Fibroblast of skin of back (primary cell): Measurements from ENCODE around the gene KCNS3. TPM values are rescaled to one million over a fixed set of nuclear protein-coding genes. Genes with fewer than 3 reads are reported as not detected.

Source experiments
- DNase-seq: peaks from one replicate; pipeline ENCODE4 v3.0.0-alpha.2; 2013
- polyA plus RNA-seq, 2 experiments: library from polyadenylated mRNA; unstranded; fragments of 120-200 nt; gene quantifications; one replicate each; pipeline ENCODE4 v1.2.1, GENCODE V29; 2013; ENCODE audit not compliant: insufficient read length in 2 of 2

The KCNS3 gene, protein sequence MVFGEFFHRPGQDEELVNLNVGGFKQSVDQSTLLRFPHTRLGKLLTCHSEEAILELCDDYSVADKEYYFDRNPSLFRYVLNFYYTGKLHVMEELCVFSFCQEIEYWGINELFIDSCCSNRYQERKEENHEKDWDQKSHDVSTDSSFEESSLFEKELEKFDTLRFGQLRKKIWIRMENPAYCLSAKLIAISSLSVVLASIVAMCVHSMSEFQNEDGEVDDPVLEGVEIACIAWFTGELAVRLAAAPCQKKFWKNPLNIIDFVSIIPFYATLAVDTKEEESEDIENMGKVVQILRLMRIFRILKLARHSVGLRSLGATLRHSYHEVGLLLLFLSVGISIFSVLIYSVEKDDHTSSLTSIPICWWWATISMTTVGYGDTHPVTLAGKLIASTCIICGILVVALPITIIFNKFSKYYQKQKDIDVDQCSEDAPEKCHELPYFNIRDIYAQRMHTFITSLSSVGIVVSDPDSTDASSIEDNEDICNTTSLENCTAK
- polyA plus RNA-seq (2013, experiment 1 of 2; ENCODE audit: insufficient read length) = 1.2 TPM
- polyA plus RNA-seq (2013, experiment 2 of 2; ENCODE audit: insufficient read length) = 1.9 TPM

DNA sequence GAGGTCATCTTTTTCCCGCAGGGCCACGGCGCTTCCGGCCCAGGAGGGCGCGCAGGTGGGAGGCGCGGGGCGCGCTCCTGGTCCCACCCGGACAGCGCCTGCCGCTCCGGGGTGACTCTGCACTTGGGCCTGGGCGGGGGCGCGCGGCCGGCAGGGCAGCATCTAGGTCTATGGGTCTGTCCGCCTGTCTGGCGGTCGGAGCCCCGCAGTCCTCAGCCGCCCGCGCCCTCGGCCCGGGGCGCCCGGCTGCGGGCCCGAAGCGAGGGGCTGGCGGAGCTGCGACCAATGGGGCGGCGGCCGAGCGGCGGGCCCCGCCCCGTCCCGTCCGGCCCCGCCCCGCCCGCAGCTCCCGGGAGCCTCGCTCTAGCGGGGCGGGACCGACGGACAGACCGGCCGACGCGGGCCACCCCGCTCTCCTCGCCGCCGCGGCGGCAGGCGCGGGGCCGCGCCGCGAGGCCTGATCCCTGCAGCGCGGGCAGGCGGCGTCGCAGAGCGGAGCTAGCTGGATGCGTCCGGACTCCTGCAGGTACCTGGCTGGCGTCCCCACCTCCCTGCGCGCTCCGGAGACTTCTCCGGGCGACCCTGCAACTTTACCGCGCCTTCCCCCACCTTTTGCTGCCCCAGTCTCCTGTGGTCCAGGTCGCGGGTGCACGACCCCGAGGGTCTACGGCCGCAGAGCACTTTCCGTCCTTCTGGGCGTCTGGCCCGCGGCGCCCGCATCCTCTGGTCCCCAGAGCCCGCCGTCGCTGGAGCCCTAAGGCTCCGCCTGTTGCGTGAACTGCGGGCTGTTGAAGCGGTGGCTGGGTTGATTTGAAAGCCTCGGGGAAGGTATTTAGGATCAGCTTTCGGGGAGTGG lies at the start of gene KCNS3:
TSS of gene KCNS3 (plus strand) at position 387 of the 856 bp plus-strand sequence. CDS start 52,342 bp downstream, outside the sequence.
- DNase-seq = peak; percentile 37

DNA sequence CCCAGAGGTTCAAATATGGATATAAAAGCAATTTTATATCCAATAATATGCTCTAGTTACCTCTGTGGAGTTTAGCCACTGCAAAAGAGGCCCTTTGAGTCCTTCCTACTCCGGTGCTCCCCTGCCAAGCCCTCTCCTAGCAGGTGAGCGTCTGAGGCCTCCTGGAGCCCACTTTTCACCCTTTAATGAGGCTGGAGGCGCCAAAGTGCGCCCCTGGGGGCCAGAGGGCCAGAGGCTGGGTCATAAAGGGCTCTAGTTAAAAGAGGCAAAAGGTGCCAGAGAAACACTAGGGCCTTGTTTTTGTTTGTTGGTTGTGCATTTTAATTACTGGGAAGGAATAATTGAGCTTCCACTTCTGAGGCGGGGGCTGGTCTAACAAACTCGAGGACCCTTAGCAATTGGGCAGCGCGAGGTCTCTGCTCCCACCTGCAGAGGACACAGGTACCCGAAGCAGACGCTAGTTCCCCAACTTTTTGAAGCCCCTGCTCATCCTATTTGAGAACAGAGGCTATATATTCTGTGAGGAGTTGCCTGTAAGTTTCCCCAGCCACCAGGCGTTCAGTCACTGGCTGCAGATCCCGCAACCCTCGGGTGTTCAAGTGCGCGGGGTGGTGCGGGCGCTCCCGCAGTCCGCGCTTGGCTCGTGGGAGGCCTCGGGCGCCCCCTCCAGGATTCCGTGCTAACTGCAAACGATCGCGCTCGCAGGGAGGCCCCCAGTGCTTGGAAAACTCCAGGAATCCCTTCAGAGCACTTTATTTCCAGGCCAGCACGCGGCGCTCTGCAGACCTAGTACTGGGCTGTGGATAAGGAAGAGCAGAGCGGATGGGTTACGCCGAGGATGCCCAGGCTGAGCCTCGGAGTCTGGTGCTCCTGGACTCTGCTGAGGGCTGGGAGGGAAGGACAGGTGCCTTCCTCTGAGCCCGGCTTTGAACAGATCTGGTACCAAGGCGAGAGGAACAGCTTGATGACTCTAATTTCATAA lies 48.1 kb upstream of the KCNS3 start:
- DNase-seq = peak; percentile 76

DNA sequence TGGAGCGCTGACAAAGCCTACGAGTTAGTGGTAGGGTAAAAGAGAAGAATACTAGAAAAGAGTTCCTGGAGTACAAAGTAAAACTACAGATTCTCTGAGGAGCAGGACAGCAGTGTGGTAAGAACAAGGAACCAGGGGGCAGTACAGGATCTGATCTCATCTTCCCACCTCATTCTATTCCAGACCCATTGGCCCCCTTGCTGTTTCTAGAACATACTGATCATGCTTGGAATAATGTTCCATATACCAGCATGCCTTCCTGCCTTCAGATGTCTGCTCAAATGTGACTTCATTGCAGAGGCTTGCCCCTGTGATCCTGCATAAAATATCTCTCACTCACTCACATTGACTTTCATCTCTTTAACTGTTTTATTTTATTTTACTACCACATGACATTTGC lies 43.0 kb upstream of the KCNS3 start:
- DNase-seq = peak; percentile 18

DNA sequence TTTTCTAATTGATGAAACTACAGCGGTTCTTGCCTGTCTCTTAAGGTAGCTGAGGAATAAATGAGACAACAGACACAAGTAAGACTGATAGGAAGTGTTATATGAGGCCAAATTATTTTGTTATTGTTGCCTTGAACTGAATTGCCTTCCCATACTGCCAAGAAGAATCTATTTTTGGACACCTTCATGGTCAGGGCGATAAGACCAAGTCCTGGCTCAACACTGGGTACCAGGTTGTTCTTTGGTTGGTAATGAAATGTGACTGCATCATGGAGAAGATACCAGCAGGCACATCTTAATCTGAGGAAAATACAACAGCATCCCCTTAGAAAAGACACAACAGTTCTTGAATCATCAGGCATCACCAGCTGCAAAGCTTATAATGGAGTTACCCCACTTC lies 38.5 kb upstream of the KCNS3 start:
- DNase-seq = no peak

DNA sequence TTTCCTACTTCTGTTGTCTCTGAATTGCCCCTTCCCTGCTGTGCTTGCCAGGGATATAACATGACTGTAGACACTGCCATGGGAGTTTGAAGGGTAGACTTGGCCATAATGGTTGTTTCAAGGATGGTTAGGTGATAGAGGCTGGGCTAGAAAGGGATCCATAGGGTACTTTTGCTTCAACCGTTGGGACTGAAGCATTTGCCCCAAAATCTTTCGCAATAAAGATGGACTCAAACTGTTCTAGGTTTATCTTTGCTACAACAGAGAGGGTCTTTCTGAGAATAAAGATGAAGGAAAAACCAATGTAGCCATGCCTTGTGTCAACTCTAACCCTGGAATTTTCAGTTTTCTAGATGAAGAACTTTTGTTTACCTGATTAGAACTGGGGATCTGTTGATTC lies 35.0 kb upstream of the KCNS3 start:
- no peak for DNase-seq

DNA sequence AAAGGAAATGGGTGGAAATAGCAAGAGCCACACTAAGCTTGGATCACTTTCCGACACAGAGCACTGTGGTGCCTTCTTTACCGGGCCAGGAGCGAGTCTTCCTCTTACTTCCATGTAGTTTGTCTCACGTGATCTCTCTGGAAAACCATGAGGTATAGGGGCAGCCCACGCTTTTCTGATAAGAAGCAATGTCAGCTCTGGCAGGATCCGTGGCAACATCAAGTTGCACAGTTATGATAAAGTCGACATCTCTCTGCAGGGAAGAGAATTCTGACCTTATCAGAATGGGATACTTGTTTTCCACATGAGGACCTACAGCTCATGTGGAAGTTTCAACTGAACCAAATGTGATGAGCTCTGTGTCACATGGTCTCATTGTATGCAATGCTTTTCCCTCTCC lies 32.7 kb upstream of the KCNS3 start:
- DNase-seq = no peak

DNA sequence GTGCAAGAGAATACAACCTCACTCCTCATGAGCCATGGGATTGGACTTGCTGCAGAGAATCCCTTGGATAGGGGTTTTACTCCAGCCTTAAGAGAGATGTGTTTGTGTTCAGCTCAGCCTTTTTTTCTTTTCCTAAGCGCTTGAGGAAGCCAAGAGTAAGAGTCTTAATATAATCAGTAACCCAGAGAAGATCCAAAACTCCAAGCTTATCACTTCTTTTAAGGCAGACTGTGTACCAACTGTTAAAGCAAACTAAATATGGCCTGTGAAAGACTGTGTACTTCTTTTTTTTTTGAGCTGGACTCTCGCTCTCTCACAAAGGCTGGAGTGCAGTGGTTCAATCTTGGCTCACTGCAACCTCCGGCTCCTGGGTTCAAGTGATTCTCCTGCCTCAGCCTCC lies 31.8 kb upstream of the KCNS3 start:
- DNase-seq = no peak

DNA sequence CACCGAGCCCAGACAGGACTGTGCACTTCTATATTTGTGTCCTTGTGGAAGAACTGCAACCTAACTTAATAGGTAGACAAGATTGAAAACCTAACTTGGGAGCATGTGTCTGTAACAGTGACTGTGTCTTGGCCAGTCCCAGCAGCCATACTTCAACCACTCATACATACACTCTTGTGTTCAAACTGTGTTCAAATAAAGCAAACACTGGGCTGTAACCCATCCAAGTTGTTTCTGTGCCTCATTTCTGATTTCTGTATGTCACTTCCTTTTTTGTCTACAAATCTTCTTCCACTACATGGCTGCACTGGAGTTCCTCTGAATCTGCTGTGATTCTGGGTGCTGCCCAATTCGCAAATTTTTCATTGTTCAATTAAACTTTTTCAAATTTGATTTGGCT lies 31.2 kb upstream of the KCNS3 start:
- DNase-seq = no peak

DNA sequence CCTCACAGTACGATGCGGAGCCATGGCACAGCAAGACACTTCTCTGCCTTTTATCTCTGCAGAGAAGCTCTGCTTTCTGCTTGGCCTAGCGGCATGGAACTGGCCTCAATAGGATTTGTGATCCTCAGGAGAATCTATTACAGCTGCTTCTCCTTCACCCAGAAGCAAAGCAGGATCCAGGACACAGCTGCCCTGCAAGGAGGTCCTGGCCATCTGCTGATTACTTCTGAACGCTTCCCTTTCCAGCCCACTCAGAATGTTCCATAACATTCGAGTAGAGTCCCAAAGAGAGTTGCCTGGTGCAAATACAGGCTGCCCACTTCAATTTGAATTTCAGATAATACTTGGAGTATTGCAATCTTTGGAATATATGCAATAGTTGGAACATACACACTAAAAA lies 29.2 kb upstream of the KCNS3 start:
- no peak for DNase-seq

DNA sequence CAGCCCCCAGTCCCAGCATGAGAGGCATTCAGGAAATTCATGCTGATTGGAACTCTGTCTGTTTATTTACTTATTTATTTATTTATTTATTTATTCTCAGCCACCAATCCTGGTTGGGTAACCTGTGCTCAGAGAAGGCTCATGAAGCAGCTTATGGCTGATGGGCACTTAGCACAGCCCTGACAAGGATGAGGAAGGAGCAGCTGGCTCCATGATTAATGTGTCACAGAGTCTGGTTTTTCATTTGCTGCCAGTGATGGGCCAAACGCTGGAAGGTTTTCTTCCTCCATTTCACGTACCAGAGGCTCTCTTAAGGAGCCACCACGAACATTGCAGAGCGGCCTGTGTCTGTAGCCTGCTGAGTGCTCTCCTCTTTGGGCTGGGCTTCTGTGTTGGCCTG lies 28.3 kb upstream of the KCNS3 start:
- DNase-seq = no peak

DNA sequence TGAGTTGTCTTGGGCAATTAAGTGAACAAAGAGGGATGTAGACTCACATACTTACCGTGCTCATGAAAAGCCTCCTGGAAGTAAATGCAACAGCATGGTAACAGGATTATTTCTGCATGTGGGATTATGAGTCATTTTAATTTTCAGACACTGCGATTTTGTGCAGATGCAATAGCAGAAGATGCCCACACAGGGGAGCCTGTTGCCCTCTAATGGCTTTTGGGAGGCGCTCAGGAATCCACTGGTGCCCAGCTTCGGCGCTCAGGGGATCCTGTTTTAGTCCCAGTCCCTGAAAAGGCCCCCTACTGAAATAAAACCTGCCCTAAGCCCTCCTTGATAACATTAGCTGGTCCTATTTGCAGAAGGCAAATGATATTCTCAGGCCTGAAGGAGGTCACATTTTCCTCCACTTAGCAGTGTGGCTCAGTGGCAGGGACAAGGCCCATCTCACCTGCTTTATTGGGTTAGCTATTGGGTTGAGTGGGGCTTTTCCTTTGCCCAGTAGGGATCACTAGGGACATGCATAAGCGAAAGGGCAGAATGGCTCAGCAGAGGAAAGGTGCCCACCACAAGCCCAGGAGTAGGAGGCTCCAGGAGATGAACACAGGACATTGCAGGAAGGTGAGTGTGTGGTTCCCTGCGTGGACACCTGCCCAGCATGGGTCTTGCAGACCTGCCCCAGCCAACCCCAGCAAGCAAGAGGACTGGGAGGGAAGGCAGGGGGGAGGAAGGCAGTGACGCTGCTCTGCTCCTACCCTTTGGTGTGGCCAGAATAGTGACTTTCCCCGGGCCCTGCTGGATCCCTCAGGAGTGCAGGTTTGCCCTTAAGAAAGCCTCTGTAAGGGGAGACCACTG lies 26.5 kb upstream of the KCNS3 start:
- peak; percentile 70 for DNase-seq

DNA sequence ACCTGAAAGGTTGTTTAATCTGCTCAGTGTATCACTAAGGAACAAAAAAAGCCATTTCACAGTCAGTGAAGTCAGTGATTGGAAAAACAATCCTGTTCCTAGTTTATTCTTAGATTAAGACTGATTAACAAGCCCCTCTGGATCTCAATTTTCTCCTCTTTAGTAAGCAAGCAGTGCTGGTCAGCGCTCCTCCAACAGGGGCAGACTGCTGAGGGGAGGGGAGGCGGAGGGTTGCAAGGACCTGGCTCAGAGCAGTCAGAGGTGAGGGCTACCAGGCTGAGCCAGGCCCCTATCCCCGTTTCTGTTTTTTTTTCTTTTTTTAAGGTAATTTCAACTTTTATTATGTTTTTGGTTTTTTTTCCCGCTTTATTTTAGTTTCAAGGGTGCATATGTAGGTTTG lies 24.7 kb upstream of the KCNS3 start:
- DNase-seq = no peak

DNA sequence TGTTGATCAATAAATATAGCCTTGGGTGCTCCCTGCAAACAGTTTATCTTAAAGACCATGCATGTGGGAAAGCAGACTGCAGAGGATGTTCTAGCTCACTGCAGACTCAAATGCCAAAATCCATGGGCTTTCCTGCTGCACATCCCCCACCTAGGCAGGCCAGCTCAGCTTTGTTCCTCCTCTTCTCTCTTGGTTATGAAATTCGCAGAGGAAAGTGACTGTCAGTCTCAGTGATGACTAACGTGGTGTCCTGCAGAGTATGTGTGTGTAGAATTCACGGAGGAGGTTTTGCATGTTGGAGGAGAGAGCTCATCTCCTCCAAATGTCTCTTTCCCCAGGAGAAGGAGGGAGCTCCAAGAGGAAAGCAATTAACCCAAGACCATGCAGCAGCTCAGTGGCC lies 21.4 kb upstream of the KCNS3 start:
- peak; percentile 51 for DNase-seq

DNA sequence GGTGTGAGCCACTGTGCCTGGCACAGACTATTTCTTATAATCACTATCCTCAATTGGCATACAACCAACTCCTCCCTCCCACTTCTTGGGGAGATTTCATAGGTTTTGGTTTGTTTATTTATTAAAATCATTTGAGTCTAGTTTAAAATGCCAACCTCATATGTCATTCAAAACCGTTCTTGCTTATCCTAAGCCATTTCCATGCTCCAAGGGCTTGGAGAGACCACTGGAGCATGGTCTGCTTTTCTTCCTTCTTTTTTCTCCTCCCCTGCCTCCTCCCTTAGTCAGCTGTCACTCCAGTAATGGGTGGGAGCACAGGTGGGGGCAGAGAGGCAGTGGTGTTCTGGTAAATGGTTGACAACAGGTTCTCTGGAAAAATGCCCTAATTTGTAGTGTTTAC lies 20.4 kb upstream of the KCNS3 start:
- no peak for DNase-seq

DNA sequence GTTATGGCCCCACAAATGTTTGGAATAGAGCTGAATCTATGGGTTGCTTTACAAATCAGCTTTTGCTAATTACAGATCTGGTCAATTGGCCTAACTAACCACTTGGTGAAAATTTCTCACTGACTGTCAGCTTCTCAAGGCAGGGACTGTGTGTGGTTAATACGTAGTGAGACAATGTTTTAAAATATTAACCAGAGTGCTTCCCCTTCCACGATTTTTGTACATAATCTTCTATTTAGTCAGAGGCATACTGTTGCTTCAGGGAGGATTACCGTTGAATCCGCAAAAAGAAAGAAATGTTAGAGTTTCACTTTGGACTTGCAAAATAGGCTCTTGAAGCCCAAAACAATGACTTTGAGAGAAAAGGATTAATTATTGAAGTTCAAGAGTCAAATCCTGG lies 14.9 kb upstream of the KCNS3 start:
- DNase-seq = no peak

DNA sequence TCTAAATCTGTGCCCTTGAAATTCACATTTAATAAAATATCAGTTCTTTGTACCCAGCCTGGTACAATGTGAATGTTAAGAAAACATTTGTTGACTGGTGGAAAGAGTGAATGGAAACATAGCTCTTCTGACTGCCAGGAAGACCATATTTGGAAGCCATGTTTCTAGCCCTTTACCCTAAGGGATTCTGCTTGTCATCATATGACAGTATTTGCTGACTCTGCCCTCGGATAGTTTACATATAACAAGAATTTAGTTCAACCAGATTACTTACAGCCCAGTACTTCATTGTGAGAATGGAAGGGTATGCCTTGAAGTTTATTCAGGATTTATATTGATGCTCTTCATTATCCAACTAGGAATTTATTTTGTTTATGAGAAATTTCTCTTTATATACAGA lies 13.8 kb upstream of the KCNS3 start:
- DNase-seq = no peak

DNA sequence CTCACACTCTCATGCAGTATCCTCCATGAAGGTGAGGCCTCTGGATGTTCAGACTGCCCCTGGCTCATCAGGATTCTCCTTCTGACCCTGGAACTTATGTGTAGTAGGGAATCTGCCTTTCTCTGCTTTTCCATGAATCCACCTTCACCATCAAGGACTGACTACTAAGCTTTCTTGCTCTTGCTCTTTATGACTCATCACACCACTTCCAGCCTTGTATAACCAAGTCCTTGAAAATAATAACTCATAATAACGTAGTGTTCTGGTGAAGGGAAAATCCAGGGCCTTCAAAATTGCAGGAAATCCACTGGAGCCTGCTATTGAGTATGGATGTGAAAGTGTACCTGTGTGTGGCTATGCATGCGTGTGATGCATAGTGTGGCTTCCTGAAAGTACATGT lies 11.3 kb upstream of the KCNS3 start:
- no peak for DNase-seq

DNA sequence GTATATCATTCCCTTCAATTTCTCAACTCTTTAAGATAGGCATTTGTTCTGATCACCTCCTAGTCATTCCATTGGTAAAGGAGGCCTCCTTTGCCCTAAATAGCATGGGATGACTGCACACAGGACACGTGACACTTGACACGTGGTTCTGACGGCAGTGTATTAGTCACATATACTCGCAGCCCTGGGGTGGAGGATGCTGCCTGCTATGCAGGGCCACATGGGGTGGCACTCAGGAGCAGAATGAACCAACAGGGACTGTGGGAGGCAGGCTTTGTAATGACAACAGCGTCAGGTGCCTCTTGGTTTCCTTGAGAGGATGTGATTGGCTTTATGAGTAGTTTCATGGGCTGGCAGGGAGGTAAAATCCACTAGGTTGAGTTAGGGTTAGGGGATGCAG lies 9.3 kb upstream of the KCNS3 start:
- DNase-seq = peak; percentile 7

DNA sequence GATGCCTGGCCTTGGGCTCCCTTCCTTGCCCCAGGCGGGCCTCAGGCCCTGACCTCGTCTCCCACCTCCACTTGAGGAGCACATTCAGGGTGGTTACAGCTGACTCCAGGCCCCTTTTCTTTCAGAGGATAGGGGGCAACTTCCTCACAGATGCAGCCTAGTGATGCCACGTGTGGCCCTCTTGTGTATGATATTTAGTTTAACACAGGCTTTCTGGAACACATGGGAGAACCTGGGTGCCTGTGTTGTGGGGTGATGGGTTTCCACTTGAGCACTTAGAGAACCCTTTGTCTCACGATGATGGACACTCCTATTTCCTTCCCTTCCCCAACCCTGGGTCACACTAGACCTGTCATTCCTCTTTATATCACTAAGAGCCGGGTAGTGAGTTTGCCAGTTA lies 6.8 kb upstream of the KCNS3 start:
- DNase-seq = no peak

DNA sequence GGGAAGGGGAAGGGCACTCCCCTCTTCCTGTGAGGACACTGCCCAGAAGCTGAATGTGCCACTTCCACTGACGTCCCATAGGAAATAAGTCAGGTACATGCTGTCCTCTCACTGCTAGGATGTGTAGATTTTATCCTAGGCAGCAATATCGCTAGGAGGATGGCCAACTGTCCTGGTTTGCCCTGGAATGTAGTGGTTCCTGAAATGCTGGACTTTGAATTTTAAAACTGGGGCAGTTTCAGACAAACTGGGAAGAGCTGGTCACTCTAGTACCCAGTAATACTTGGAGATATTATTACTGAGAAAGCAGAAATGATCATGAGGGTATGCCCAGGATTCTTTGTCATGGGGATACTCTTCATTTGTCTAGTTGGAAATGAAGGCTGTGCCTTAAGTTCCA lies 5.4 kb upstream of the KCNS3 start:
- no peak for DNase-seq

DNA sequence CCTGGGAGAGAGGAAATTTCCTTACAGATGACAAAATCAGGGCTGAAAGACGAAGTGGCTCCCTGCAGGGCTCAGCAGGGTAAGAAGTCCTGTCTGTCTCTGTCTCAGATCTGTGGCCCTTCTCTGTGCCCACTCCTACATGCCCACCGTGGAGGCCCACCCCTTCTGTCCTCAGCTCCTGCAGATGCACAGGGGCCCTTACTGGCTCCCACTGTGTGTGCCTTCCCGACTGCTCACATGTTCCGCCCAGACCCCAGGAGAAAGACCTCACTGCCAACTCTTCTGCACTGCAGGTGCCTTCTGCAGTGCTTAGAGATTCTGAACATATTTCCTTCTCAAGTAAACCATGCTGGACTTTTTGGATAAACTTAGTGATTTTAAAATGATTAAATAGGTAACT lies 1.9 kb upstream of the KCNS3 start:
- no peak for DNase-seq
